Mucosa of gallbladder (tissue), 1 donor: ENCODE data around the gene FBXW10B. TPM values are rescaled to one million over a fixed set of nuclear protein-coding genes. Genes with fewer than 3 reads are reported as not detected.
"Not testable (repeated sequence)": the region's sequence is repeated elsewhere in the genome, so short reads cannot be mapped to it uniquely, and the experiment has no call there.

Experiments used
- DNase-seq: peaks from one replicate; pipeline ENCODE4 v3.0.0-alpha.2; 2020; ENCODE audit warnings: low spot score
- total RNA-seq: library from RNA; stranded (reverse); gene quantifications from one replicate; pipeline ENCODE4 v1.2.1, GENCODE V29; 2021
- donor health status: DM: no; HTN: no; CAD: no.

The FBXW10B gene
- 1.6 TPM for total RNA-seq

- DNase-seq, result not testable (repeated sequence)
These were observed at the start of gene FBXW10B for GRCh38 chr17:15619331-15620058. TSS of gene FBXW10B (minus strand) at chr17:15619704. CDS start at chr17:15619512, 192 bp downstream.

- no peak for DNase-seq
These were observed 44.2 kb upstream of the FBXW10B start for GRCh38 chr17:15663691-15664090.

DNA sequence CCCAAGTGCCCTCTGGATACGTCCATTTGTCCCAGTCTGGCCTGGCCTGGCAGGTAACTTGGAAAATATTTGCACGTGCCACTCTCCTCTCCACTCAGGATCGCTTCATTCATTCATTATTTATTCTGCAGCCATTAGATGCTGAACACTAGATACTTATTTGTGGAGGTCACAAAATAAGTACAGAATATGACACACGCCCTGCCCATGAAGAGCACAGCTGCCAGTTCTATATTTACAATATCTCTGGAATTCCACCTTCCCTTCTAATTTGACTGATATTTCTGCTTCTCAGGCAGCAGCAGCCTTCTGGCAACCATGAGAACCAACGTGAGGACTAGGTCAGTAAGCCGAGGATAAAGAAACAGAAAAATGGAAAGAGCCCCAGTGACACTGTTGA lies 43.7 kb upstream of the FBXW10B start:
- DNase-seq, result no peak

- no peak for DNase-seq
These were observed 43.2 kb upstream of the FBXW10B start for GRCh38 chr17:15662681-15663080.

DNA sequence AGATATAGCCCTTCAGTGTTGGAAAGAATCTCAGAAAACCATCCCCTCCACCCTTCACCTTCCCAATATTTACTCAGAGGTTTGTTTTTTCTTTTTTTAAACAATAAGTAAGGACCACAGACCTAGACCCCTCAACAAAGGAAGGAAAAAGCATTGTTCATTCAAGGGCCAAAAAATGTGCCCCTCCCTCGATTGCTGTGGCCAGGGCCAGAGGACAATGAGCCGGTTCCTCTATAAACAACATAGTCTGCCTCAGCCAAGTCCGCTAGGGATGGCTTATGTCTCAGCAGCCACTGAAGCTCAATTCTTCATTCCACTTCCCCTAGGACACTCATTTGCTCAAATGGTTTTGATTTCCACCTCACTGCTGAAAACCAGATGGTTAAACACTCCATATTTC lies 40.6 kb upstream of the FBXW10B start:
- no peak for DNase-seq

DNA sequence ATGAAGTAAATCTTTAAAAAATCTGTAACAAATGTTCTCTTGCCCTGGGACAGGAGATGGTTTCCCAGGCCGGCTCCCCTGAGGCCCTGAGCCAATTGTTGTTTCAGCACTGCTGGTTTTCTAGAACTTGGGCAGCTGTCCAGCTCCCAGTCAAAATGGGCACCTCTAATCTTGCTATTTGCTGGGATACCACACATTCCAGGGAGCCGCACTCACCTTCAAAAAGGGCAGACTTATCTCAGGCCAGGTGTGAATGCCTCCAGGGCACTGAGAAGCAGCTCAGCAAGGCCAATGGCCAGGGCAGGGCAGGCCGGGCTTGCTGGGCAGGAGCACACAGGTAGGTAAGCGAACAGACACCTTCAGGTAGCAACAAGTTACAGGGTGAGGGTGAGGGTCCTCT lies 40.2 kb upstream of the FBXW10B start:
- DNase-seq, result peak; percentile 31

GRCh38 chr17:15659236-15659635 lies 39.7 kb upstream of the FBXW10B start:
- no peak for DNase-seq

GRCh38 chr17:15658296-15658695 lies 38.8 kb upstream of the FBXW10B start:
- no peak for DNase-seq

DNA sequence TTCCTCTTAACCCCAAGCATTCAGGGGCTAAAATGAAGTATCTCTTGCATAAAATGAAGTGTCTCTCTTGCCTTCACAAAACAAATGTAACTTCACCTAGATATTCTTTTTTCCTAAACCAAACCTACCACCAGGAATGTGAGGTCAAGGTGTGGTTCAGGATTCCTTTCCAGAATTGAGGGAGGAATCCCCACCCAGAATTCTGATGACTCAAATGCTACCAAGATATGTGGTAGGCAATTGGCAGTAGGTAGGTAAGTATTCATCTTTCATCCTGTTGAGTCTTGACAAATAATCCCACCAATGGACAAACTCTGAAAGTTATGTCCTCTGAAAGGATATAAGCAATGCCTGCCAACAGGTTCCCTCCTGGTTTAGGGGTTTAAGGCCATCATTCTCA lies 38.4 kb upstream of the FBXW10B start:
- no peak for DNase-seq

DNA sequence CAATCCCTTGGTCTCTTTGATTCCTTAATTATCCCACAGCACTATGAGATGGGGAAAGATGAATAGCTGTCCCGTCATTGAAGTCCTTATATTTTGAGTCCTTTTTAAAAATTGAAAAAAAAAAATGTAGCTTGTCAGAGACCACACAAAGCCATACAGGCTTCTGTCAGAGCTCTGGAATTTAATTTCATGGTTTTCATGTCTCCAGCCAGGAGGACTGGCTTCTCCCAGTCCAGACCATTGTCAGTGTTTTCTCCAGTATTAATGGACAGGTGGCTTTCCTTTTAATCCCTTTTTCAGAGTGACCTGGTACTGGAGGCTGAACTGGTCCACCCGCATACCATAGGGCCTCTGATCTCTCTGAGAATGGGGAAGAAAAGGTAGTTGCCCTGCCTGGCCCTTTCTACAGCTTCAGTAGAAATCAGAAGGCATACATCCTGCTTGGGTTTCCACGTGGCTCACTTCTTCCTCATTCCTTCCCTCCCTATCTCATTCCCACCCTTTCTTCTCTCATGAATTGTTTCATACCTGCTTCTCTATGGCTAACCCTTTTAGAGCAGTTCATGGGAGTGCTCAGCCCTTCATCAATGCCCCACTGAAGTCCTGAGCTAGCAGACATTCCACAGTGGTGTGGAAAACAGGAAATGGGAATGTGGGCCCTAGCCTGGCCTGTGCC lies 35.5 kb upstream of the FBXW10B start:
- peak; percentile 57 for DNase-seq

DNA sequence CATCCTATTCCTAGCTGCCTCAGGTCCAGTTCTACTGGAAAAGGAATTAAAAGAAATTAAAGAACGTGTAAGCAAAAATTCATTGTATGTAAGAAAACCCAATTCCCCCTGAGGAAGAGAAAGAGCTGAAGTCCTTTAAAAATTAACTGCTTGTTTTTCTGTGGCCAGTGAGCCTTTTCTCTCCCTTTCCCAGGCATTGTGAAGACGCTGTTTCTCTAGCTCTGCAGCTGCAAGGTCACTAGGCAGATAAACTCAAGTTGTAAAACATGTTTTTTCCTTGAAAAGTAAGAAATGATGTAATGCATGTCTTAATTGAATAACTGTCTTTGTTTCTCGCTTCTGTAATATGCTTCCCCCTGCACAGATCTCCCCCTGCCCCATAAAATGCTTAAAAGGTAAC lies 34.9 kb upstream of the FBXW10B start:
- not testable (repeated sequence) for DNase-seq

DNA sequence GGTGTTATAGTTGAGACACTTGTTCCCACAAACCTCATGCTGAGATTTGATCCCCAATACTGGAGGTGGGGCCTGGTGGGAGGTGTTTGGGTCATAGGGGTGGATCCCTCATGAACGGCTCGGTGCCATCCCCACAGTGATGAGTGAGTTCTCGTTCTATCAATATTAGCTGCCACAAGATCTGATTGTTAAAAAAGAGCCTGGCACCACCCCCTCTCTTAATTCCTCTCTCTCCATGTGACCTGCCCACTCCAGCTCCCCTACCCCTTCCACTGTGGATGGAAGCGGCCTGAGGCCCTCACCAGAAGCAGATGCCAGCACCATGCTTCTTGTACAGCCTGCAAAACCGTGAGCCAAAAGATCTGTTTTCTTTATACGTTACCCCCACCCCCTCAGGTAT lies 33.5 kb upstream of the FBXW10B start:
- no peak for DNase-seq

- DNase-seq, result peak; percentile 94
These were observed 32.1 kb upstream of the FBXW10B start for GRCh38 chr17:15651583-15652110.

- DNase-seq, result no peak
These were observed 31.5 kb upstream of the FBXW10B start for GRCh38 chr17:15650741-15651582.

DNA sequence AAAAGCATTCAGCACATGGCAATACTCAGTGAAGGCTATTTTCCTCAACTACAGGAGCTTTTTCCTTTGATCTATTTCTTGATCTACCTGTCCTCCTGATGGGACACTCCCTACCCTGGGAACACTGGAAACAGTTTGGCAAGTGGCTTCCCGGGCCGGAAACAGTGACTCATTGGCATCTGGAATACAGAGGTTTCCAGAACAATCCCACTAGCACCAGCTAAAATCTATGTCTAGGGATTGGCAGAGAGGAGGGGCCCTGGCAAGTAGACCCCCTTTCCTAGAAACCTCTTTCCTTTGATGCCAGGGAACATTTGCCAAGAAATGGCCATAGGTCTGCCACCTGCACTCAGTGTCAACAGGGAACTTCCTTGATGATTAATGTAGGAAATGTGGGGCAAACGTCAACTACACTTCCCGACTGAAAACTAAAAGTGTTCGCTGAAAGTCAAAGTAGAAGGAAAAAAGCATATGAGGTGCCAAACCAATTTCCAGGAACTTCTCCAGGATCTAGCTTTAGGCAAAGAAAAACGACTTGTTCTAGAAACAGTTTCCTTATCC lies 30.4 kb upstream of the FBXW10B start:
- peak; percentile 58 for DNase-seq

DNA sequence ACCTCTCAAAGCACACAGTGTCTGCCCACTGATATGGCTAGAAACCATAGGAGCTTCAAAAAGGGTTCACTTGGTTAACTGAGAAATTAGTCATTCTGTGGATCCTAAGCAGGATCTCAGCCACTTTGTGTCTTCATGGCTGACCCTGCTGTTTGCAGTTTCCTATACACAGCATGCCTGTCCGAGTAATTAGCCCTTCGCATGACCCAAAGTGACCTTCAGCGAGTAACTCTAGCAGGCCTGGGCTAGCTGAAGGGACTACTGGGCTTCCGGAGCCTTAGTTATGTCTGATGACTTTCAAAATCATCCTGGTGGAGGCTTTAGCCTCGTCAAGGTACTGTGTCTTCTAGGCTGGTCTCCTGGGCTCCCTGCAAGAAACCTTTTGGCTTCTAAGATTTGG lies 28.9 kb upstream of the FBXW10B start:
- no peak for DNase-seq

- DNase-seq, result peak; percentile 13
These were observed 26.4 kb upstream of the FBXW10B start for GRCh38 chr17:15645942-15646312.

- not testable (repeated sequence) for DNase-seq
These were observed 25.8 kb upstream of the FBXW10B start for GRCh38 chr17:15645099-15645941.

DNA sequence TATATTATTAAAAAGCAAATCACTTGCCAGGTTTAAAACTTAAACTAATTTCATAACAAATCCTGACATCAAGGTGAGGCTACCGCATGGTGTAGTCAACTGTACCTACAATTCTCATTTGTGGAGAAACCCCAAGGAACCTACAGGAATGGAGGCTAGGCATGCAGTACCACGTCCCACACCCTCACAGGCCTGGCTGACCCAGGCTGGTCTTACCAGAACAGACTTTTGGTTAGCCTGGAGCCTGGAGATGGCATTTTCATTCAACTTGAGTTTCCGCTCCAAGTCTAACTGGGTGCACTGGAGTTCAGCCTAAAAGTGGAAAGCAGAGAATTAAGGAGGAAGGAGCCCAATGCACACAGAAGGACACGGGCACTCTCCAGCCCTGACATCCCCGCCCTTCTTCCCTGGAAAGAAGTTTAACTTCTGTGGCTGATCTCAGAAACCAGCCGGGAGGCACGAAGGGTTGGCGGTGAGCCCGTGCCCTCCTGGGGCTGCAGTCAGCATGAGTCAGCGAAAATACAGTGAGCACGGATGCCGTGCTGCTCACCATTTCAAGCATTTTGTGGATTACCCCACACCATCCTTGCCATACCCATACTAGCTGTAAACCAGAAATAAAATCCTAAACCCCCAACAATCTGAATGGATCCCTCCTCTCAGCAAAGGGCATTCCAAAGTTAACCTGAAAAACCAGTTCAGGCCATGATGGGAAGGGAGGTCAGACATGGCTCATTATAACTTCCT lies 23.2 kb upstream of the FBXW10B start:
- not testable (repeated sequence) for DNase-seq

GRCh38 chr17:15642014-15642413 lies 22.5 kb upstream of the FBXW10B start:
- not testable (repeated sequence) for DNase-seq
